ENCODE data around the gene ZNF236.

DNA sequence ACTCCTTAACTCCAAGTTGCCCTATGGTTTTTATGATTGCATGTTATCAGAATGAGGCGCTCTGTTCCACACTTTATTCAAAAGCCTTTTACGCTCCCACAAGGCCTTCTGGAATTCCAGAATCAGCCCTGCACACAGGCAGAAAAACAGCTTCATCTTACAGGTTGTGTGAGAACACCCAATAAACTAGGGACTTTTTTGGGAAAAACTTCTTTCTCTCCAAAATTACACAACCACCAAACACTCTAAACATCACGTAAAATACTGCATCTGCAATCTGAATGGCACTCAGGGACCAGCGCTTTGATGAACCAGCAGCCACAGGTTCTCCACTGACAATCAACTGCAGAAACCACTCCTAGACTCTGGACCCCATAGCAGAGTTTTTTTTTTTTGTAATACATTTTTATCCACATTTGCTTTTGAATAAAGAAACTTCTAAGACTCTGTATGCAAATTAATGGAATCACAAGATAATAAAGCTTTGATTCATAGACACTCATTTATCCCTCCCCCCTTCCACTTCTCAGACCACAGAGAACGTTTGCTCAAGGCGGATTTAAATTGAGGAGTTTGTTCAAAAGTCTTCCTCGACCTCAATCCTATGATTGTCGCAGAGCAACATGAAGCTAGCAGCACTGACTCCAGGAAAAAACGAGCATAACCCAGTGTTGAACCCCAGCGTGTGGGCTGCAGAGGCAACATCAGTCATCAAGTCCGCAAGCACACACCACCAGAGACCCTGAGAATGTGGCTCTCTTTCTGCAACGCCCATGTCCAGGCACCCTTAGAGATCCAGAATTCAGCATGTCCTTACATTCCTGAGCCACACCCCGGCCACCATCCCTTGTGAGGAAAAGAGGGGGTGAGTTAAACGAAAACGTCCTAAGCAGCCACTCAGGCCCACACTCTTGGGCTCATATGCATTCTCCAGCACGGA lies 193.7 kb downstream of the ZNF236 start:
- no peak for TF ChIP-seq EP300 (IDR thresholded peaks at IDR 0.05)
- TF ChIP-seq, protein P1, sequence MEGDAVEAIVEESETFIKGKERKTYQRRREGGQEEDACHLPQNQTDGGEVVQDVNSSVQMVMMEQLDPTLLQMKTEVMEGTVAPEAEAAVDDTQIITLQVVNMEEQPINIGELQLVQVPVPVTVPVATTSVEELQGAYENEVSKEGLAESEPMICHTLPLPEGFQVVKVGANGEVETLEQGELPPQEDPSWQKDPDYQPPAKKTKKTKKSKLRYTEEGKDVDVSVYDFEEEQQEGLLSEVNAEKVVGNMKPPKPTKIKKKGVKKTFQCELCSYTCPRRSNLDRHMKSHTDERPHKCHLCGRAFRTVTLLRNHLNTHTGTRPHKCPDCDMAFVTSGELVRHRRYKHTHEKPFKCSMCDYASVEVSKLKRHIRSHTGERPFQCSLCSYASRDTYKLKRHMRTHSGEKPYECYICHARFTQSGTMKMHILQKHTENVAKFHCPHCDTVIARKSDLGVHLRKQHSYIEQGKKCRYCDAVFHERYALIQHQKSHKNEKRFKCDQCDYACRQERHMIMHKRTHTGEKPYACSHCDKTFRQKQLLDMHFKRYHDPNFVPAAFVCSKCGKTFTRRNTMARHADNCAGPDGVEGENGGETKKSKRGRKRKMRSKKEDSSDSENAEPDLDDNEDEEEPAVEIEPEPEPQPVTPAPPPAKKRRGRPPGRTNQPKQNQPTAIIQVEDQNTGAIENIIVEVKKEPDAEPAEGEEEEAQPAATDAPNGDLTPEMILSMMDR (IDR thresholded peaks at IDR 0.05), result no peak
- no peak for TF ChIP-seq POLR2AphosphoS5 (IDR thresholded peaks at IDR 0.05)
